HepG2 (cell line): ENCODE results near the gene CLRN3. TPM values are rescaled to one million over a fixed set of nuclear protein-coding genes. Genes with fewer than 3 reads are reported as not detected.

Experiments used
- ATAC-seq: fragments of 200-7000 bp; cut with Tn5 transposase; 3 replicates; pipeline ENCODE4 v1.9.1; 2020; ENCODE audit warnings: mild to moderate bottlenecking, moderate library complexity
- BruUV-seq: library from RNA; stranded (reverse); fragments of 400-500 nt; replicated peaks from 2 replicates; lab custom pipeline; 2021; lab: Mats Ljungman, UMichigan
- CTCF ChIA-PET: fragments of 300-600 bp; formaldehyde crosslinking; extraction: SDS; loops from one replicate; lab custom pipeline; 2021; ENCODE audit warnings: low total read pairs, inconsistent platforms, low intra/inter-chr PET ratio; lab: Yijun Ruan, JAX
- POLR2A ChIA-PET: fragments of 350-600 bp; sonication (Branson Sonifier 250); formaldehyde crosslinking; loops from one replicate; lab custom pipeline; 2020; ENCODE audit warnings: antibody characterized with exemption, inconsistent platforms; lab: Yijun Ruan, JAX
- DNase-seq: peaks from one replicate; pipeline ENCODE4 v3.0.0-alpha.2; 2015; ENCODE audit warnings: low spot score
- FAIRE-seq: peaks from 3 replicates; lab custom pipeline; 2011; peaks lifted over from hg19 to GRCh38; lab: Jason Lieb, UNC
- H2AFZ ChIP-seq: one replicate; pipeline ENCODE4 v1.6.1; 2011; ENCODE audit warnings: low read length, inconsistent platforms
- H3K27ac ChIP-seq: fragments of 300-600 bp; 3 replicates; pipeline ENCODE4 v1.8.0; 2011; ENCODE audit warnings: mixed run types, mild to moderate bottlenecking, mixed read lengths, low read length, inconsistent platforms; ENCODE audit not compliant: insufficient read depth; ENCODE audit errors: extremely low read length
- H3K27me3 ChIP-seq, 2 experiments: fragments of 200-600 bp in 1 of 2; 2 replicates in 1 of 2; 3 replicates in 1 of 2; pipeline versions ENCODE4 v1.6.0 to v1.8.0; 2011; ENCODE audit warnings: low read length in 2 of 2, mild to moderate bottlenecking in 2 of 2, moderate library complexity in 2 of 2, inconsistent platforms in 1 of 2; ENCODE audit not compliant: insufficient read depth in 2 of 2, control insufficient read depth in 1 of 2
- H3K36me3 ChIP-seq, 2 experiments: fragments of 200-600 bp in 1 of 2; replicated peaks in 1 of 2; 2 replicates in 1 of 2; 3 replicates in 1 of 2; pipeline versions ENCODE4 v1.5.1 to v1.8.0; 2011; ENCODE audit warnings: low read length in 2 of 2, inconsistent platforms in 1 of 2; ENCODE audit not compliant: insufficient read depth in 2 of 2, control insufficient read depth in 1 of 2
- H3K4me1 ChIP-seq: 2 replicates; pipeline ENCODE4 v1.5.1; 2012; ENCODE audit warnings: low read length, inconsistent platforms; ENCODE audit not compliant: insufficient read depth
- H3K4me2 ChIP-seq: 2 replicates; pipeline ENCODE4 v1.6.0; 2011; ENCODE audit warnings: low read depth, low read length, inconsistent platforms
- H3K4me3 ChIP-seq, 3 experiments: fragments of 200-600 bp in 1 of 3; sonication (generic), shearing (Covaris generic) in 1 of 3; replicated peaks in 1 of 3; 2 replicates each; pipeline ENCODE4 v1.5.1; 2011 to 2016; ENCODE audit warnings: low read length in 3 of 3, inconsistent platforms in 2 of 3, low read depth in 2 of 3, mild to moderate bottlenecking in 2 of 3, control low read depth in 1 of 3, mixed read lengths in 1 of 3; ENCODE audit not compliant: insufficient read depth in 1 of 3
- H3K79me2 ChIP-seq: one replicate; pipeline ENCODE4 v1.6.1; 2011; ENCODE audit warnings: low read length, inconsistent platforms; ENCODE audit not compliant: insufficient read depth
- H3K9ac ChIP-seq: 2 replicates; pipeline ENCODE4 v1.6.0; 2011; ENCODE audit warnings: mild to moderate bottlenecking, low read depth, low read length, inconsistent platforms; ENCODE audit not compliant: insufficient read depth
- H3K9me3 ChIP-seq: 2 replicates; pipeline ENCODE4 v1.5.1; 2012; ENCODE audit warnings: mild to moderate bottlenecking, low read length
- H4K20me1 ChIP-seq: 2 replicates; pipeline ENCODE4 v1.6.0; 2011; ENCODE audit warnings: inconsistent platforms, mild to moderate bottlenecking, low read length, moderate library complexity; ENCODE audit not compliant: insufficient read depth
- BCLAF1 ChIP-seq: fragments of 450-650 bp; IDR thresholded peaks from 2 replicates; pipeline ENCODE4 v1.6.1; 2017; ENCODE audit warnings: mild to moderate bottlenecking
- CREM ChIP-seq, 2 experiments: sonication (generic) in 1 of 2; formaldehyde crosslinking in 1 of 2; IDR thresholded peaks; 2 replicates each; pipeline versions ENCODE4 v1.4.0 to v1.6.1; 2016 to 2020; ENCODE audit warnings: antibody characterized with exemption in 1 of 2, mild to moderate bottlenecking in 1 of 2, missing genetic modification reagents in 1 of 2
- FOSL2 ChIP-seq: sonication (generic); formaldehyde crosslinking; IDR thresholded peaks from 2 replicates; pipeline ENCODE4 v1.4.0; 2020; ENCODE audit warnings: missing genetic modification reagents
- GABPA ChIP-seq, 2 experiments: IDR thresholded peaks; 2 replicates each; pipeline ENCODE4 v1.6.1; 2011 to 2016; ENCODE audit warnings: low read depth in 2 of 2, low read length in 1 of 2, missing biosample characterization in 1 of 2, missing genetic modification characterization in 1 of 2
- UBTF ChIP-seq: sonication (generic); formaldehyde crosslinking; IDR thresholded peaks from 2 replicates; pipeline ENCODE4 v1.4.0; 2020; ENCODE audit warnings: mild to moderate bottlenecking, missing genetic modification reagents
- WGBS: methylation state at CpG from one replicate; pipeline ENCODE4 v1.1.6; 2017; ENCODE audit warnings: low lambda C conversion rate; 5-methylcytosine and 5-hydroxymethylcytosine counted together
- in situ Hi-C: cut with HindIII; loops from 2 replicates; pipeline ENCODE4 v1.10.0; 2017; ENCODE audit warnings: low pct_unique_long_range_greater_than_20kb; ENCODE audit not compliant: extremely low pct_ligation_motif_present
- intact Hi-C: fragments of 100-400 bp; cut with micrococcal nuclease; formaldehyde crosslinking; loops from one replicate; pipeline ENCODE4 v1.10.0; 2022; ENCODE audit not compliant: unreplicated experiment
- polyA plus RNA-seq, 8 experiments: library from polyadenylated mRNA; depleted of rRNA in 3 of 8; stranded (reverse) in 7 of 8; unstranded in 1 of 8; fragments of >200 nt; fragmentation: Illumina TruSeq in 4 of 8; extraction: Trizol in 4 of 8; gene quantifications; 2 replicates each; pipeline versions ENCODE4 v1.2.1 to v1.2.3, GENCODE V29; 2011 to 2016; ENCODE audit warnings: low read depth in 4 of 8, missing spikeins in 1 of 8, mixed read lengths in 1 of 8; ENCODE audit not compliant: insufficient read depth in 1 of 8
- total RNA-seq, 5 experiments: library from RNA; depleted of rRNA; stranded (reverse); fragments of >200 nt; fragmentation: Illumina TruSeq; extraction: Trizol; gene quantifications; 2 replicates each; pipeline ENCODE4 v1.2.3, GENCODE V29; 2016; ENCODE audit warnings: low read depth in 1 of 5

CLRN3 gene
- total and polyA plus RNA-seq, 2 of the 13 experiments (the other 11 are each of a cell fraction or from before 2014, with no cell fraction given) = not detected

DNA sequence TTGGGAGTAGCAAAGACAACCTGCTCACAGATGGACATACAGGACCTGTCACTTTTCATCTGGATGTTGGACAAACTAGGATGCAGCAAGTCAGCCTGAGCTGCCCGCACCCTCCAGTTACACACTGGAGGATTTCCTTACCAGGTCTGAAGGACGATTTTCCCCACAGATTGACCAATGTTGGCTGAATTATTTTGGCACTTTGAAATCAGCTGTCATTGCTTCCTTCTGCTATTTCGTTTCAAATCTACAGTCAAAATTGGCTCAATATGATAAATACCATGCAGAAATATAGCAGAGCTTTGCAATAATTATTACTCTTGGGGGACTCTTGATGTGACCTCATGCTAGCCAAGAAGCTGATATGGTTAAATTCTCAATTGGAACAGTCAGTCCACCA, 2.5 kb downstream of the CLRN3 start (continued):
- TF ChIP-seq BCLAF1 = no peak
- TF ChIP-seq UBTF (CRISPR knock-in tag) = no peak

GRCh38 chr10:127889605-127890195, 3.0 kb downstream of the CLRN3 start:
- H3K27me3 ChIP-seq = peaks cover 0 to 1% of the 10 kb centered on the region in 2 experiments; a peak in 1 of 5 replicates
- H2AFZ ChIP-seq = no peak overlapping the region
- in situ Hi-C loops = no loop called here
- H3K79me2 ChIP-seq = no peaks in the 10 kb centered on the region
- ATAC-seq (no peak), DNase-seq (no peak), FAIRE-seq (no peak)
- intact Hi-C loops = no loop called here
- 5% methylated on average over 4 of the region's 4 CpGs for WGBS
- H3K4me3 ChIP-seq = no peak overlapping the region
- no peaks in the 10 kb centered on the region for H3K9me3 ChIP-seq
- peaks cover 9% of the 10 kb centered on the region for H3K4me1 ChIP-seq
- CTCF ChIA-PET = no interaction called here
- H3K27ac ChIP-seq = no peak overlapping the region
- BruUV-seq = no TSS peak
- H4K20me1 ChIP-seq = no peaks in the 10 kb centered on the region
- H3K36me3 ChIP-seq = no peaks in the 10 kb centered on the region
- peak; percentile 36; the same call in 1 of the 2 replicates for TF ChIP-seq FOSL2 (CRISPR knock-in tag)
- TF ChIP-seq GABPA (IDR thresholded peaks at IDR 0.05; ENCODE audit: low read depth, low read length) = no peak
- 0 out of 2 replicates have a peak, but pooled peaks have one; percentile 16 for TF ChIP-seq GABPA (CRISPR knock-in tag; IDR thresholded peaks at IDR 0.05; ENCODE audit: low read depth)
- TF ChIP-seq CREM (IDR thresholded peaks at IDR 0.05) = no peak
- TF ChIP-seq CREM (CRISPR knock-in tag; IDR thresholded peaks at IDR 0.05) = no peak
- no peak overlapping the region for H3K4me2 ChIP-seq
- no peak overlapping the region for H3K9ac ChIP-seq
- POLR2A ChIA-PET = no interaction called here
